Activated T-cell treated with anti-CD3 and anti-CD28 coated beads, Interleukin-2, amount 50 U/mL, for 4 hours (primary cell): ENCODE results near the gene PROX1. TPM values are rescaled to one million over a fixed set of nuclear protein-coding genes. Genes with fewer than 3 reads are reported as not detected.
"Not testable (repeated sequence)": the region's sequence is repeated elsewhere in the genome, so short reads cannot be mapped to it uniquely, and the experiment has no call there.

Experiments used
- ATAC-seq, 2 donors: fragments of 200-7000 bp; cut with Tn5 transposase; one replicate each; pipeline ENCODE4 v1.10.0; 2021
- DNase-seq: peaks from one replicate; pipeline ENCODE4 v3.0.0-alpha.2; 2020
- H3K27me3 Mint-ChIP-seq: one replicate; pipeline ENCODE4 v1.8.0; 2021; ENCODE audit warnings: low read depth, mixed read lengths
- H3K36me3 Mint-ChIP-seq: one replicate; pipeline ENCODE4 v1.8.0; 2022; ENCODE audit warnings: mixed read lengths; ENCODE audit not compliant: insufficient read depth
- H3K4me1 Mint-ChIP-seq: one replicate; pipeline ENCODE4 v1.8.0; 2021; ENCODE audit warnings: low read depth, mixed read lengths
- H3K4me3 Mint-ChIP-seq: one replicate; pipeline ENCODE4 v1.8.0; 2021; ENCODE audit warnings: mild to moderate bottlenecking, moderate library complexity, mixed read lengths
- H3K9me3 Mint-ChIP-seq: one replicate; pipeline ENCODE4 v1.8.0; 2021; ENCODE audit warnings: mixed read lengths
- total RNA-seq, 3 donors: library from RNA; stranded (reverse); gene quantifications; one replicate each; pipeline ENCODE4 v1.2.1, GENCODE V29; 2021

PROX1 gene
- total RNA-seq, 3 donors from 2014 or later, result 0.03 to 0.13 (median 0.08) TPM

DNA sequence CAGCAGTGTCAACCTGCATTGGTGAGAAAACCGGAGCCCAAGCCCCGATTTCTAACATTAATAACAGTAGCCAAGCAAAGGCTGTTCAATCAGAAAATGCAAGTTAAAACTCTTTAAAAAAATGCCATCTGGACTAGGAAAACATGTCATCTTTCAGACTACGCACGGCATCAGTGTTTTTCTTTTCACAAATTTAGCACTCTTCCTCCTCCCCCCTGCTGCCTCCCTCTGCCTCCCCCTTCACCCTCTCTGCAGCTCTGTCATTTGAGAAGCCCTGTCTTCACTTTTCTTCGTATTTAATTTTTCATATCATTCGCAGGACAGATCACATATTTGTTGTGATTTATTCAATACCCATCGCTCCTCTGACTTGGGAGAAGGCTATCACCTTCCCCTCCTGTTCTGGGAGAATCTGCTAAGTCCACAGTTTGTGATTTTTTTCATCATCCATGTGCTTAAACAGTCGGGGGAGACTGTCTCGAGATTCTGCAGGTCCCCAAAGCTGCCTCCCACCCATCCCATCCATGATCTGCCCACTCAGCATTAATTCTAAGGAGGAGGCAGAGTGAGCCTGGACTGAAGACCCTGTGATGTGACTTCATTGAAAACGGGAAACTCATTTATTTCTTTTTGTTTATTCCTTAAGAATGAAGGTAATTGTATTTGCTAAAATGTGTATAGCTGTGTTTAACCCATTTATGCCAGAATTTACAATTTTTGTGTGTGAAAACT, 84.8 kb downstream of the PROX1 start:
- Mint-ChIP-seq H3K4me1 (no peaks in the 10 kb centered on the region), H3K9me3 (no peaks in the 10 kb centered on the region), H3K27me3 (peaks cover 6% of the 10 kb centered on the region), H3K36me3 (no peaks in the 10 kb centered on the region), H3K4me3 (no peak overlapping the region)
- ATAC-seq (no peak), DNase-seq (no peak)

DNA sequence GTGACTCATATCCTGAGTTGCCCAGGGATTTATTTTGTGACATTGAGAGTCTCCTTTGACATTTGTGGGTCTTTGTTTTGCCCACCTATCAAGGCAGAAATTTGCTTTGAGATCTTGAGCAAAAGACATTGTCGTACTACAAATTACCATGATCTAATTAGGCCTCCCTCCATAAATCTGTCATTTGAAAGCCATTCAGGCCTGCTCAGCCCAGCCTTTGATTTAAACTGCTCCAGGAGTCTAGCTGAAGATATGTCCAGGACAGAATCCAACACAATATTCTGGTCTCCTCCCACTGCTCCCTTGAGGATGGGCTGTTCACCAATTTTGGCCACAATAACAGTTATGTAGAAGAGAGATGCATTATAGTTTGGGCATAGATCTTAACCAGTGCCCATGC, 86.7 kb downstream of the PROX1 start:
- Mint-ChIP-seq H3K4me3 (no peak overlapping the region), H3K9me3 (no peaks in the 10 kb centered on the region), H3K36me3 (no peaks in the 10 kb centered on the region), H3K4me1 (no peaks in the 10 kb centered on the region), H3K27me3 (peaks cover 6% of the 10 kb centered on the region)
- ATAC-seq, result no peak
- DNase-seq, result no peak

DNA sequence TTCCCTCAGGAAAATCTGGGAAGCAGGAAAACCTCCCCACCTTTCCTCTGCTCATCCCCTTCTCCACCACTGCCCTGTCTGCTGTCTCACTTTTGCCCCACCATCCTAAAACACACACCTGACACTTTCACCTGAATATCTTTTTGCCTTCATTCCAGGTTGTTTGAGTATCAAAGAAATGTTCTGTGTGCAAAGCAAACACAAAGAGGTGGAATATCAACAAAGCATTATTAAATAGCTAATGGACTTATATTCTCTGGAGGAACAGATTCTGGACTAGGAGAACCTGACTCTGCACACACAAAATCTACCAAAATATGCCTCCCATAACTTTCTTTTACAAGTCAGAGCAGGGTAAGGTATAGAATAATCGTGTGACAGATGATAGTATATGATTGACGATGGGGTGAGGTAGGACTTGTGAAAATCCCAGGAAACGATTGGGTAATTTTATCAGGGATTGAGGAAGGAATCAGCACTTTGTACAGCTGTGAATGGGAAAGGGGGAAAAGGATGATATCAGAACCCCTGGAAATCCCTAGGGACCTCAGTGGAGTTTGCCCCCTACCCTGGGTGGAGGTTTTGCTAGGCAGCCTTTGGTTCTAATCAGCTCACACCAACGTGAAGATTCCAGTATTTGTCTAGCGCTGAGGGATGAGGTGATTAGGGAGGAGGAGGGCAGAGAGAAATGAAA, 87.7 kb downstream of the PROX1 start:
- Mint-ChIP-seq H3K9me3 (no peaks in the 10 kb centered on the region), H3K4me1 (no peaks in the 10 kb centered on the region), H3K36me3 (no peaks in the 10 kb centered on the region), H3K27me3 (peaks cover 6% of the 10 kb centered on the region), H3K4me3 (no peak overlapping the region)
- no peak for ATAC-seq
- DNase-seq, result no peak

DNA sequence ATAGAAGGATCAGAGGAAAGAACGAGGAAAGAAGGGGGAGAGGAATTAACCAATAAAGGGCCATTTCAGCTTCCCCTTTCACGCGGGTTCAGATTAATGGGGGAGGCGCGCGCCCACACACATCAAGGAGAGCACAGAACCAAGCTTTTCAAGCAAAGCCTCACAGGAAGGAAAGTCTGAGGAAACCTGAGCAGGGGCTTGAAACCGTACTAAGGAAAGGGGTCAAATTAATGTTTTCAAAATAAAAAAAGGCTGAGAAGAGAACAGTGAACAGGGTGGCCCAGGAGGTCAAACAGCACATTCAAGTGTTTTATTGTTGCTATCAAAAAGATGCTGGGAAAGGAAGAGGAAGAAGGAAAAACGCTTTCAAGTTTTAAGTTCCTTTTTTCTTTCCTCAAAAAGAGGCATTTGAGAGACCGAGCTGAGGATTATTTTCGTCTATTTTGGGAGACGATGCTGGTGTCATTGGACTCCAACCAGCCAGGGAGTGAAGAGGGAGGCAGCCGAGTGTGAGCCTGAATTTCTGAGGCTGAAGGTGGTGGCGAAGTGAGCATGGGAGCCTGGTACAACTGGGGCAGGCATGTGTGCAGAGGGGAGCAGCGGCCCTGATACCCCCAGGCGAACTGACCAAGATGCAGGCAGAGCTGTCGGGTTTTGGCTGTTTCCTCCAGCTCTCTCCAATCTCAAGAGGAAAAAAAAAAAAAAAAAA, 88.4 kb downstream of the PROX1 start:
- DNase-seq (no peak), ATAC-seq (no peak)
- Mint-ChIP-seq H3K4me1 (no peaks in the 10 kb centered on the region), H3K27me3 (peaks cover 6% of the 10 kb centered on the region), H3K4me3 (no peak overlapping the region), H3K9me3 (no peaks in the 10 kb centered on the region), H3K36me3 (no peaks in the 10 kb centered on the region)

GRCh38 chr1:214076708-214077065, 88.9 kb downstream of the PROX1 start:
- no peak for ATAC-seq
- H3K4me1 Mint-ChIP-seq, result no peaks in the 10 kb centered on the region
- peaks cover 6% of the 10 kb centered on the region for H3K27me3 Mint-ChIP-seq
- no peak for DNase-seq
- no peak overlapping the region for H3K4me3 Mint-ChIP-seq
- no peaks in the 10 kb centered on the region for H3K36me3 Mint-ChIP-seq
- no peaks in the 10 kb centered on the region for H3K9me3 Mint-ChIP-seq

- Mint-ChIP-seq H3K9me3 (peaks cover 5% of the 10 kb centered on the region), H3K36me3 (no peaks in the 10 kb centered on the region), H3K4me1 (no peaks in the 10 kb centered on the region), H3K4me3 (no peak overlapping the region), H3K27me3 (peaks cover 2% of the 10 kb centered on the region)
- DNase-seq (no peak), ATAC-seq (no peak)
Measured at GRCh38 chr1:214078950-214079349, 91.2 kb downstream of the PROX1 start.

GRCh38 chr1:214085325-214085724, 97.6 kb downstream of the PROX1 start:
- ATAC-seq, result no peak
- no peaks in the 10 kb centered on the region for H3K4me1 Mint-ChIP-seq
- H3K9me3 Mint-ChIP-seq, result peaks cover 5% of the 10 kb centered on the region
- no peaks in the 10 kb centered on the region for H3K36me3 Mint-ChIP-seq
- H3K27me3 Mint-ChIP-seq, result no peaks in the 10 kb centered on the region
- no peak overlapping the region for H3K4me3 Mint-ChIP-seq
- no peak for DNase-seq

GRCh38 chr1:214086945-214087344, 99.2 kb downstream of the PROX1 start:
- H3K36me3 Mint-ChIP-seq, result no peaks in the 10 kb centered on the region
- H3K4me1 Mint-ChIP-seq, result no peaks in the 10 kb centered on the region
- DNase-seq (no peak), ATAC-seq (no peak)
- no peak overlapping the region for H3K4me3 Mint-ChIP-seq
- no peaks in the 10 kb centered on the region for H3K27me3 Mint-ChIP-seq
- peaks cover 5% of the 10 kb centered on the region for H3K9me3 Mint-ChIP-seq

GRCh38 chr1:214089003-214089402, 101.2 kb downstream of the PROX1 start:
- H3K36me3 Mint-ChIP-seq, H3K4me3 Mint-ChIP-seq, H3K9me3 Mint-ChIP-seq, H3K27me3 Mint-ChIP-seq, H3K4me1 Mint-ChIP-seq, ATAC-seq, DNase-seq: not testable (repeated sequence)
